EH (cell line): ENCODE measurements around the gene CLVS2.

Source experiments
- DNase-seq: peaks from one replicate; pipeline ENCODE4 v3.0.0-alpha.2; 2015; ENCODE audit warnings: low read depth

Gene CLVS2

DNA sequence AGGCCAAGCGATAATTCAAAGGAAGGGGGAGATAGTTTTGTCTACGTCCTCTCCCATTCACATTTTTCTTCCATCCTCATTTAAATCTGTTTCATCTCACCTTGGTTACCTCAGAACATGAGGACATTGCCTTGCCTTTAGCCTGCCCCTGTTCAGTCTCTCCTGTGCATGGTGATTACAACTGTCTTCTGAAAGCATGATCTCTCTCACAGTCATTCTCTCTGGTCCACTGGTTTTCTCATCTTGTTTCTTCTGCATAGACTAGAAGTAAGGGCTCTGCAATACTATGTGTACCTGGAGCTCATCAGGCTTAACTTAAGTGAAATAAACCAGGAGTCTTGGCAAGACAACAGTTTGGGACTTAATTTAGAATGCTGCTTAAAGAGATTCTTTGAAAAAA, 31.4 kb downstream of the CLVS2 start:
- DNase-seq, result no peak

DNA sequence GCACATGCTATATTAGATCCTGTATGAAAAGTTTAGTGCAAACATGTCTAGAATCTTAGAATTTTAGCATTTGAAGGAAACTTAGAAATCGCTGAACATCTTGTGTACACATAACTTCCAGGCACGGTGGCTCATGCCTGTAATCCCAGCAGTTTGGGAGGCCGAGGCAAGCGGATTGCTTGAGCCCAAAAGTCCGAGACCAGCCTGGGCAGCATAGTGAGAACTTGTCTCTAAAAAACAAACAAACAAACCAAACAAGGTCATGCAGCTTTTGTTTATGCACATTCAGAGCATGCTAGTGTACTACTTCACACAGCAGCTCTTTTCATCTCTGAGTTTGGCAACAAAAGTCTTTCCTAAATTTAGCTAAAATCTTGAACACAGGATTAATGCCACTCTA, 32.2 kb downstream of the CLVS2 start:
- DNase-seq, result no peak

DNA sequence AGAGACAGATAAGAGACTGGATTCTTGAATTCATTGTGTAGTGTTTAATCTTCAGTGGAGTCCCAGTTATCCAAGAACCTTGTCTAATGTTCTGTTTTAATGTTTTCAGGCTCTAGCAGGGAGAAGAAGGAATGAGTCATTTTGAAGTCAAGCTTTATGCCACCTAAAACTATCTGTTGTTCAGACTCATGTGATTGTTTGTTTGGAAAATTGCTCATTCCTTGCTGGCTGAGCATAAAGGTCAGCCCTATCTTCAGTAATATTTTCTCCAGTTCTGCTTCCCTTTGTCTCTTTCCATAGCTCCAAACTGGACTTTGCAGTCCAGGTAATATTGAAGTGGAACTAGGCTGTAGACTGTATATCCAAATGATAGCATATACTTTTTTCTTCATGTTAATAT, 34.2 kb downstream of the CLVS2 start:
- no peak for DNase-seq

DNA sequence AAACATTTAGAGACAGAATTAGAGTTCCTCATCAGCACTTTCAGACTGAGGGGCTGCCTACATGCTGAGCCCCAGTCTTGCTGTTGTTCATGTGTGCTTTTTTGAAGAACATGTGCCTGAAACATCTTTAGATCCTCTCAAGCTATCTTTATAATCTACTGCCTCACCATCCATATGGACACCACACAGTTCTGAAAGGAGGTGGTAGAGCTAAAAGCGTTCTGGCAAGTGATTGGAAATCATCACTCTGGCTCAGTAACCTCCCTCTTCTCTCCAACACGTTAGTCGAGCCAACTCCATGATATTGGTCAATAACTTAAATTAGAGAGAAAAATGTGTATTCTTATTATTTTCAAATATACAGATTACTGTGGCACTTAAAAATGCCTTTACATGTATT, 40.6 kb downstream of the CLVS2 start:
- no peak for DNase-seq

DNA sequence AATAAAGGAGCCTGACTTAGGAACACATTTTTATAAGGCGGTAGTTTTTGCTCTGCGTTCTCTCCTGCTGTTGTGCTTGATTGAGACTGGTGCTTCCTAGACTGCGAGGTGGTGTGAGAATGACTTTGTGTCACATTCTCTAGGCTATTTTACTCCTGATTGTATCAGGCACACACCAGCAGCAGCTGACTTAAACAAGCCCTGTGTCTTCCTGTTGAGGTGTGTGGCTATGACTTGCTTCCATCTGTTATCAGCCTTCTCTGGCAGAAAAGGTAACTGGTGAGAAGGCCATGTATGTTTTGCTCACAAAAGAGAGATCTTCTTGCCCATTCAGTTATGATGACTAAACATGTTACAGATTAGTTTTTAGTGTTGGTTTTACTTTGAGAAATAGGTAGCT, 43.4 kb downstream of the CLVS2 start:
- no peak for DNase-seq

DNA sequence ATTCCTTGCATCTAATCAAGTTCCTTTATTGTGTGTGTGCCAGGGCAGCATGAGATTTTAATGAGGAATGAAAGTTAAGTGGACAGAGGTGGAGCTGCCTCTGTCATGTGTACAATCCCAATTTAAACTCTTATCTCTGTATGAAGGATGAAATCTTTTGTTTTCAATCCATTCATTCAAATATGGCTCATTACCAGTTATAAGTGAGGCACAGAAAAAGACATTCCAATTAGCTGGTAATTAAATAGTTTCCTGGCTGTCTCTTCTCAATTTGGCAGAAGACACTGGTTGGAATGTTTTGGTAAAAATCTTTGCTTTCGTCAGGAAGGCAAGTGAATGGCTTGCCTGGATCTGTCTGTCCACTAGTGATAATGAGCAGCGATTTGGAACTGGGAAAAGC, 46.4 kb downstream of the CLVS2 start:
- DNase-seq, result no peak

DNA sequence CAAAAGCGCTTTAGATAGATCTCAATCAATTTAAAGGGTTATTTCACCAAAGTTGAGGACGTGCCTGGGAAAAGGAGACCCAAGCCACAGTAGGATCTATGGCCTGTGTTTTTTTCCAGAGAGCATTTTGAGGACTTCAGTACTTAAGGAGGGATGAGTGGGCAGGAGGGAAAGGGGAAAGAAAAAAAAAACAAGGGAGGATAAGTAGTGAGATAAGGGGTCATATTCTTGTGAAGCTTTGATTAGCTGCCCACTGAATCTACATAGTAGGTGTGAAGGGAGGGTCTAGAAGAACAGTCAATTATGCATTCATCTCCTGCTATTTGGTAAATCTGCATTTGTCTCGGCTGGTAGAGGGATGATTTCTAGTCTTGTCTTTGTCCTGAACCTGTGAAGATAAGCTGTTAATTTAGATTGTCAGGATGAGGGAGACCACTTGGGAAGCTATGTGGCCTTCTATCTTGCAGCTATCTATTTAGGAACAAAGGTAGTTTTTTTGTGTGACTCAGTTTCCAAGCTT, 48.4 kb downstream of the CLVS2 start:
- no peak for DNase-seq

DNA sequence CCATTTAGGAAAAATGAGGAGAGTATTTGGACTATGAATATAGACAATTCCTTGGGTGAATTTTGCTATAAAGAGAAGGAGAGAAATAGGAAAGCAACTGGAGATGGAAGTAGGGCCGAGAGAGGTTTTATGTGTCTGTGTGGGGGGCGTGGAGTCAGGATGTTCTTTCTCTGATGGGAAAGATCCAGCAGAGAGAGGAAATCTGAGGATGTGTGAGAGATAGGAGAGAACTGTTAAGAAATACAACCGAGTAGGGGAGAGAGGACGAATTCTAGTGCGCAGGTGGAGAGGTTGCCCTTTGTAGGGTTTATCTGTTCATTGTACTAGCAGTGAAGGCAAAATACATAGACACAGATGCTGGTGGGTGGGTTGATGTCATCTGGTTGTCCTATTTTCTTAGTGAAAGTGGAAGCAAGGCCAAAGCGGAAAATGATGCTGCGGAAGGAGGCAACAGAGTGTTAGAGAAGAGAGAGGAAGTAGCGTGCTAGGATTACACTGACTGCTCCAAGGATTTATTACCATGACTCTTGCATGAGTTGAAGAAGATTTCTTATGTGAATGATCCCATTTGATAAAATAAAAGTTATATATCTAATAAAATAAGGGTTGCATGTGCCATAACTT, 57.7 kb downstream of the CLVS2 start:
- DNase-seq, result no peak

DNA sequence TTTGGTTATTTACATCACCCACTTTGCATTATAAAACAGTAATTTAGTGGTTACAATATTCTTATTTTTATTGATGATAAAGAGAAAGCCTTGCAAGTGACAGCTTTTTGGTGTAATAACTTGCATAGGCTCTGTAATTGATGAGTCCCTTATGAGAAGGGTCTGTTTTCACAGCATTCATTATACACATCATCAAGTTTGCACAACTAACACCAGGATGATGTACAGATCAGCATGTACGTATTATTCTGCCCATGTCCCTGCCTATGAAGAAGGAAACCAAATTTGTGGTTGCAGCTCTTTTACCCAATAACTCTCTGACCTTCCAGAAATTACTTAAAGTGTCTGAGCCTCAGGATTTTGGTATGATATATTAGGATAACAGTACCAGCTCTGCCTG, 59.2 kb downstream of the CLVS2 start:
- DNase-seq, result no peak

DNA sequence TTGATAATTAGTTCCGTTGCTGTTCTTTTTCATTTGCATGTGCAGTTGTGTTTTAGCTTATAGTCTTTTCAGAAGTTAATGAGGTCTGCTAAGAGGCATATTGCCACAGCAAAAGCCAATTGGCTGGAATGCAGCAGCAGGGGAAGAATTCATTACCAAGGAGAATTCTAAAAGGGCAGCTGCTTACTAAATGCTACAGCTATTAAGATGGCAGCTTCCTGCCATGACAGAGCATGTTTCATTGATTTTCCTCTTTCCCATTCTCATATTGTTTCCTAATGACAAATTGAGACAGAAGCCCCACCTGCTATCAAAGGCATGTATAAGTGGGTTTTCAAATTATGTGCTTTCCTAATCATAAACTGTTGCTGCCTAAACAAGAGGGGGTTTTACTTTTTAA, 66.6 kb downstream of the CLVS2 start:
- DNase-seq, result no peak

DNA sequence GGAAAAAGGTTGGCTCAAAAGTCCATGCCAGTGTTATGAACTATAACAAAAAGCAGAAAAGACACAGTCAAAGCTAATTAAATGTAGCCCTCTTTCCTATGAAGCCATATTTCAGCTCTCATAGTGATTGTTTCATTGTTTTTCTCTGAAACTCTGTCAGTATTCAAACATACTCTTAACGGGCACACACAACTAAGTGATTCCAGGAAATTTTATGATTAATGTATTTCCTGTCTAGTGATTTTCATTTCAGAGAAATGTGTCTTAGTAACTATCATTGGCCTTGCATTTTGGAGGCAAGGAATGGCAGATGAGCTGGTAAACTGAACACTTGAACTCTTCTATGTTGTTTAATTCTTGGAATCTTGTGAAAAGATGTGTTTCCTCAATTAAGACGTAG, 68.0 kb downstream of the CLVS2 start:
- no peak for DNase-seq

DNA sequence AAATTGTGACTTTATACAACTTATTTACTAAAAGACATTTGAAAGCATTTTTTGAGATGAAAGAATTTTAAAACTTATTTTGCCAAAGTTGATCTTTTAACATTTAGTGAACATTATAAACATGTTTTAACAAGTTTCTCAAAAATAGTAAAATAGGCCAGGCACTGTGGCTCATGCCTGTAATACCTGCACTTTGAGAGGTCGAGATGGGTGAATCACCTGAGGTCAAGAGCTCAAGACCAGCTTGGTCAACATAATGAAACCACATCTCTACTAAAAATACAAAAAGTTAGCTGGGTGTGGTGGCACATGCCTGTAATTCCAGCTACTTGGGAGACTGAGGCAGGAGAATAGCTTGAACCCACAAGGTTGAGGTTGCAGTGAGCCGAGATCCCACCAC, 78.6 kb downstream of the CLVS2 start:
- no peak for DNase-seq

DNA sequence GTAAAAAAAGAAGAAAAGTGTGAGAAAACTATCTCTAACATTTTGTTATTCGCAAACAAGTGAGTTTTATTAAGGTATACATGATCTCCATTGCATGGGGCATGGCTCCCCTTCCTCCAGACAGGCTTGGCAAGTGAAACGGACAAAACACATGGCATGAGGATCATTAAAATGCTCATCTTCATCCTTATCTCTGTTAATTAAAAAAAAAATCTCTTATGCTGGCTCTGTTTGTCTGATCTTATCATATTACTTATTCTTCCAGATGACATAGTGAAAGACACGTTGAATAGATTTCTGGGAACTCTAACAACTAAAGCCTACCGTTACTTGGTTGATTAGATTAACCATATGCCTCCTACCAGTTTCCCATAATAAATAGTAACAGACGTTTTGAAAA, 89.4 kb downstream of the CLVS2 start:
- no peak for DNase-seq

DNA sequence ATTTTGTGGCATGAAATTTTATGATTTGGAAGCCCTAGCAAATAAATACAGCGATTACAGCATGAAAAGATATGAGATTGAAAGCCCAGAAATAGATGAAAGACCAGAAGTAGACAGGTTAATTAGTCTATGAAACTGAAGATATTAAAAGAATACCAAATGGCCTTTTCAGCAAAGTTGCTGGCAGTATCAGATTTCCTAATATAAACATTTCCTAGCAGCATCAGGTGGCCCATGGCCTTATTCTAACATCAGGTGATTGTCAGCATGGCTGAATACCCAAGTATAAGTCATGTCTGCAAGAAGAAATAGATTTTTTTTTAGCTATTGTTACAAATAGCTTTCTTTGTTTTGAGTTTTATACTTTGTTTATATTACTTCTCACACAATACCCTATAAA, 93.2 kb downstream of the CLVS2 start:
- DNase-seq, result no peak

DNA sequence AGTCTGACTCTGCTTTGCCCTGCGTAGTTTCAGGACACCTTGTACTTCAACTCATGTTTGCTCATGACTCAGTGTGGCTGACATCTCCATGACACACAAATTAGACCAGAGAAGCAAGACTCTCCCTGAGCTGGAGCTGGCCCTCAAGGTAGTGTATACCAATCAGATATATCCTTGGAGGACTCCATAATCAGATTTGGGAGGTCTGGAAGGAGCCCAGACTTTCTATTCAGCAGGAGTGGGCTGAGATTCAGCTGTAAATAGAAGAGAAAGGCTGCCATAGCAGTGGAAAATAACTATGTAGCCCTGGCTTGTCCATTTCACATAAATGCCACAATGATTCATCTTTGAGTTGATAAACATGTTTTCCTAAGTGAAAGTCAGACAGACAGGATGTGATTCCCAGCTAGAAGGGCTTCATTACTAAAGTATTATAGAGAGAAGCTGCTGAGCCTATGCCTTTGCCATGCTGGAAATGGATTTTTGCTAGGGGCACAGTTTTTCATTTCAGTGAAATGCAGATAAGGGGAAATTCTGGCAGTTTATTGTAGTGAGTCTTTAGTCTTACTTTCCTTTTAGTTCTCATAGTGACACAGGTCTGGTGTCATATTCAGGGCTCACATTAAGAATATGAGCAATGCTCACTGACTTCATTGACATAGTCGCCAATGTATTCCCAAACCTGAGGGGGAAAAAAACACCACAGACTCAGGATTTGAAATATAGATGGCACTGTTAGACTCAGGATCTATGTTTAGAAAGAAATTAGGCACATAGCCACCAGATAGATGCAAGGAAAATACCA, 95.3 kb downstream of the CLVS2 start:
- DNase-seq, result no peak

DNA sequence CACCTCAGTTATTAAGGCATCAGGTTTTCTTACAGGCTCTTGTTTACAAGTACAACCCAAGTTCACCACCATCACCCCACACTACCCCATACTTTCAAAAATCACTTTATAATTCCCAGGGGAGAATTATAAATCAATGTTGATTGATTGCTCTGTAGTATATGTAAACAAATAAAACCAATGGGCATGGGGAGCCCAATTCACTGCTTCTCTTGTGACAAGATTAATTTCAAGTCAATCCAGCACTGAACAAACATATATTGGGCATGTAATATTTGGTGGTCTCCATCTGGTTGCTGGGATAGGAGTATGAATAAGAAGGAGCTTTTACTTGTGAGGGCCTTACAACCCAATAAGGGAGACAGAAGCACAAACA, 95.8 kb downstream of the CLVS2 start:
- DNase-seq, result no peak

DNA sequence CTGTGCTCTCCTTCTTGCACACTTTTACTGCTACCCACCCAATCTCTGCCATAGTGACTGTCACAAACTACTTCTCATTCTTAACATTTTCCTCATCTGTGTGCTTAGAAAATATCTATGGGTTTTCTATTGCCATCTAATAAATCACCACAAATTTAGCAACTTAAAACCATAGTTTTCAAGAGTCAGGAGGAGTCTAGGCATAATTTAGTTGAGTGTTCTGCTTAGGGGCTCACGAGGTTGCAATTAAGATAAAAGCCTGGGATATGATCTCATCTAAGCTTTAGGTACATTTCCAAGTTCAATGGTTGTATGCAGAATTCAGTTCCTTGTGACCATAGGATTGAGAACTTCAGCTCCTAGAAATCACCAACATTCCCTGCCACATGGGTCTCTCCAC, 98.8 kb downstream of the CLVS2 start:
- DNase-seq, result no peak

DNA sequence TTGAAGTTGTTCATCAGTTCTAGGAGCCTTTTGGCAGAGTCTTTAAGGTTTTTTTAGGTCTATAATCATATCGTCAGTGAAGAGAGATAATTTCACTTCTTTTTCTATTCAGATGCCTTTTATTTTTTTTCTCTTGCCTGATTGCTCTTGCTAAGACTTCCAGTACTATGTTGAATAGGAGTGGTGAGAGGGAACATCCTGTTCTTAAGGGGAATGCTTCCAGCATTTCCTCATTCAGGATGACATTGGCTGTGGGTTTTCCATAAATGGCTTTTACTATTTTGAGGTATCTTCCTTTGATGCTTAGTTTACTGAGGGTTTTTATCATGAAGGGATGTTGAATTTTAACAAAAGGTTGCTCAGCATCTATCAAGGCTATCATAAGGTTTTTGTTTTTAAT, 109.5 kb downstream of the CLVS2 start:
- no peak for DNase-seq

DNA sequence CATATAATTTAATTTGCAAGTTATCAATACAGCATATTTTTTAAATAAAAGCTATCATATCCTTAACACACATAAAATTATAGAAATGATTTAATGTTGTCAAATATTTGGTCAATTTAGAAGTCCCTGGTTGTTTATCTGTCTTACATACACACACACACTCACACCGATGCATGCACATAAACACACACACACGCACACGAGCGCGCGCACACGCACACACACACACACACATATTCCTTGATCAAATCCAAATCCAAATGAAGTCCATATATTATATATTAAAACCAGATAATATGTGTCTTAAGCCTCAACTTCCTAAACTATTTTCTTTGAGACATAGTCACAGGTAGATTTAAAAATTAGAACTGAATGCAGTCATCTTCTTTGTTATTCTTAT, 120.3 kb downstream of the CLVS2 start:
- no peak for DNase-seq

DNA sequence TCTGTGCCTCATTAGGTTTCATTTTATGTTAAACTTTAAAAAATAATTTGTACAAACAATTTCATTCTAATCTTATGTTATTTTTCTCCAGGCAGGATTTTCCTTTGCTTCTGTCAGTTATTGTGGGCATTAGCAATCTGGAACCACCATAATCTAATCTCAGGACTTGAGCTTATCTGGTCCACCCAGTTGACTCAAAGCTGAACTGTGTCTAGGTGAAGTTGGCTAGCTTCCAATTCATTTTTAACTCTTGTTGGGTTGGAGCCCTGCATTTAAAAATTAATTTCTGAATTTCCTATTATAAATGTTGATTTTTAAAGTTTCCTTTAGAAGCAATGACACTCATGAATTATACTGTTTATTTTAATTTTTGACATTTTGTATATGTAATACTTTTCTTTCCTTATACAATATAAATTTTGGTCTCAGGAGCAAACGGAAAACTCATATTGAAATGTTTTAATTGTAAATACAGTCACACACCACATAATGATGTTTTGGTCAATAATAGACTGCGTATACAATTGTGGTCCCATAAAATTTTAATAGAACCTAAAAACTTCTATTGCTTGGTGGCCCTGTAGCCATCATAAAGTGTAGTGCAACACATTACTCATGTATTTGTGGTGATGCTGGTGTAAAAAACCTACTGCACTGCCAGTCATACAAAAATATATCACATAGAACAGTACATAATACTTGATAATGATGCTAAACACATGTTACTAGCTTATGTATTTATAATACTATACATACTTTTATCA, 121.3 kb downstream of the CLVS2 start:
- no peak for DNase-seq

DNA sequence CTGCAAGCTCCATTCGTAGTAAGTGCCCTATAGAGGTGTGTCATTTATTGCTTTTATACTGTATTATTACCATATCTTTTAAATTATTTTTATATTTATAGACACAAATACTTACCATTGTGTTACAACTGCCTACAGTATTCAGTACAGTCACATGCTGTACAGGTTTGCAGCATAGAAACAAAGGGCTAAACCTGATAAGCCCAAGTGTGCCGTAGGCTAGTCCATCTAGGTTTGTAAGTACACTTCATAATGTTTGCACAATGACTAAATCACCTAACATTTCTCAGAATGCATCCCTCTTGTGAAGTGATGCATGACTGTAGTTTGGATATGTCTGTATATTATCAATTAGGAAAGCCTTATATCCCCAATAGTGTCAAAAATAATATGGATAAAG, 122.8 kb downstream of the CLVS2 start:
- DNase-seq, result no peak
